HepG2 (cell line): Measurements from ENCODE around the gene TSEN34. TPM values are rescaled to one million over a fixed set of nuclear protein-coding genes. Genes with fewer than 3 reads are reported as not detected.

Source experiments
- EED ChIP-seq: sonication (generic); formaldehyde crosslinking; IDR thresholded peaks from 2 replicates; pipeline ENCODE4 v1.5.0; 2020; ENCODE audit warnings: mild to moderate bottlenecking, missing genetic modification reagents
- ETV5 ChIP-seq: IDR thresholded peaks from 2 replicates; pipeline ENCODE4 v1.6.1; 2018; ENCODE audit warnings: missing biosample characterization, missing genetic modification reagents, inconsistent platforms, borderline replicate concordance
- FOSL2 ChIP-seq: sonication (generic); formaldehyde crosslinking; IDR thresholded peaks from 2 replicates; pipeline ENCODE4 v1.4.0; 2020; ENCODE audit warnings: missing genetic modification reagents
- HOXA3 ChIP-seq: sonication (generic); formaldehyde crosslinking; IDR thresholded peaks from 2 replicates; pipeline ENCODE4 v1.5.0; 2020; ENCODE audit warnings: missing genetic modification reagents
- KAT8 ChIP-seq: IDR thresholded peaks from 2 replicates; pipeline ENCODE4 v1.6.1; 2016; ENCODE audit warnings: missing genetic modification reagents, missing compliant biosample characterization
- KMT2B ChIP-seq: IDR thresholded peaks from 2 replicates; pipeline ENCODE4 v1.6.1; 2016; ENCODE audit warnings: missing genetic modification reagents, missing compliant biosample characterization
- MXD4 ChIP-seq: IDR thresholded peaks from 2 replicates; pipeline ENCODE4 v1.6.1; 2016; ENCODE audit warnings: mild to moderate bottlenecking, missing biosample characterization, missing genetic modification reagents
- NCOR1 ChIP-seq: fragments of 200-600 bp; sonication (generic); IDR thresholded peaks from 2 replicates; pipeline ENCODE4 v1.7.0; 2017; ENCODE audit warnings: antibody characterized with exemption, low read length, borderline replicate concordance
- PHF5A ChIP-seq: IDR thresholded peaks from one replicate; pipeline ENCODE4 v1.6.1; 2018; ENCODE audit warnings: low read depth, missing genetic modification reagents; ENCODE audit not compliant: unreplicated experiment
- POLR2AphosphoS5 ChIP-seq: IDR thresholded peaks from 2 replicates; pipeline ENCODE4 v1.6.1; 2012; ENCODE audit warnings: low read depth, low read length
- SSRP1 ChIP-seq: IDR thresholded peaks from 2 replicates; pipeline ENCODE4 v1.6.1; 2016; ENCODE audit warnings: control low read depth
- TEAD2 ChIP-seq: sonication (generic); formaldehyde crosslinking; IDR thresholded peaks from 2 replicates; pipeline ENCODE4 v1.9.0; 2021; ENCODE audit warnings: missing genetic modification reagents
- TEAD3 ChIP-seq: optimal IDR thresholded peaks from 2 replicates; pipeline ENCODE3; 2016; ENCODE audit warnings: borderline replicate concordance
- ZMAT3 ChIP-seq: sonication (generic); formaldehyde crosslinking; conservative IDR thresholded peaks from 2 replicates; pipeline ENCODE4 v1.7.0; 2021; ENCODE audit warnings: missing genetic modification reagents
- ZMYM3 ChIP-seq: sonication (generic); formaldehyde crosslinking; IDR thresholded peaks from 2 replicates; pipeline ENCODE4 v1.5.1; 2020; ENCODE audit warnings: mild to moderate bottlenecking, missing genetic modification reagents
- polyA plus RNA-seq, 8 experiments: library from polyadenylated mRNA; depleted of rRNA in 3 of 8; stranded (reverse) in 7 of 8; unstranded in 1 of 8; fragments of >200 nt; fragmentation: Illumina TruSeq in 4 of 8; extraction: Trizol in 4 of 8; gene quantifications; 2 replicates each; pipeline versions ENCODE4 v1.2.1 to v1.2.3, GENCODE V29; 2011 to 2016; ENCODE audit warnings: low read depth in 4 of 8, missing spikeins in 1 of 8, mixed read lengths in 1 of 8; ENCODE audit not compliant: insufficient read depth in 1 of 8
- total RNA-seq, 5 experiments: library from RNA; depleted of rRNA; stranded (reverse); fragments of >200 nt; fragmentation: Illumina TruSeq; extraction: Trizol; gene quantifications; 2 replicates each; pipeline ENCODE4 v1.2.3, GENCODE V29; 2016; ENCODE audit warnings: low read depth in 1 of 5
- TF ChIP-seq, protein P1 (sequence below), 2 experiments: sonication (generic) in 1 of 2; formaldehyde crosslinking in 1 of 2; IDR thresholded peaks; 2 replicates each; pipeline versions ENCODE4 v1.4.0 to v1.6.1; 2016 to 2020; ENCODE audit warnings: borderline replicate concordance in 1 of 2, low read depth in 1 of 2, mild to moderate bottlenecking in 1 of 2, missing genetic modification reagents in 1 of 2
- TF ChIP-seq, protein P2 (sequence below): sonication (generic); formaldehyde crosslinking; IDR thresholded peaks from 2 replicates; pipeline ENCODE4 v1.8.0; 2022; ENCODE audit warnings: low read depth, missing genetic modification reagents
- TF ChIP-seq, protein P3 (sequence below): IDR thresholded peaks from 2 replicates; pipeline ENCODE4 v1.6.1; 2016
- TF ChIP-seq, protein P4 (sequence below): IDR thresholded peaks from 2 replicates; pipeline ENCODE4 v1.6.1; 2016; ENCODE audit warnings: mild to moderate bottlenecking
- TF ChIP-seq, protein P5 (sequence below): sonication (generic); formaldehyde crosslinking; IDR thresholded peaks from 2 replicates; pipeline ENCODE4 v1.5.0; 2020; ENCODE audit warnings: mild to moderate bottlenecking, missing genetic modification reagents

Gene TSEN34
- total and polyA plus RNA-seq, 2 of the 13 experiments (the other 11 are each of a cell fraction or from before 2014, with no cell fraction given), result 55.1 to 65.4 TPM

DNA sequence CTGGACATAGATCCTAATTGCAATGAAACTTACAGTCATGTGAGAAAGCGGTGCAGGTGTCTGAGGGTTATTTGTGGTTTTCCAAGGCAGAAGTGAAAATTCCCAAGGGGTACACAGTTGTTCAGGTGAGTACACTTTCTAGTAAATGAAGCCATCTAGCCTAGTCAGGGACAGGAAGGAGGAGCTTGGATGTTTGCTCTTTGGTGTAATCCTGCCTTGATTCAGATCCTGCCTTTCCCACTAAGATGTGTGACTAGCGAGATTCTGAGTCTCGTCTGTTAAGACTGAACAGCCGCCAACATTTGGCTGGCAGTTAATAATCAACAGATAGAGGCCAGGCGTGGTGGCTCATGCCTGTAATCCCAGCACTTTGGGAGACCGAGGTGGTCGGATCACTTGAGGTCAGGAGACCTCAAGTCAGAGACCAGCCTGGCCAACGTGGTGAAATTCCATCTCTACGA, 12.1 kb downstream of the TSEN34 start (continued):
- TF ChIP-seq FOSL2 (peak; percentile 34), SSRP1 (CRISPR knock-in tag) (no peak; the same call in 1 of the 2 replicates), KAT8 (CRISPR knock-in tag) (0 out of 2 replicates have a peak, but pooled peaks have one; percentile 25), NCOR1 (no peak), KMT2B (no peak), TEAD3 (CRISPR knock-in tag) (peak; percentile 16), EED (CRISPR knock-in tag) (no peak), PHF5A (CRISPR knock-in tag) (peak; percentile 48), ETV5 (CRISPR knock-in tag) (peak; percentile 41; the same call in 1 of the 2 replicates), ZMYM3 (no peak), ZMAT3 (CRISPR knock-in tag) (no peak), TEAD2 (CRISPR knock-in tag) (no peak), POLR2AphosphoS5 (peak; percentile 19; the same call in 1 of the 2 replicates), HOXA3 (CRISPR knock-in tag) (0 out of 2 replicates have a peak, but pooled peaks have one; percentile 26), MXD4 (no peak)
- TF ChIP-seq, protein P1, sequence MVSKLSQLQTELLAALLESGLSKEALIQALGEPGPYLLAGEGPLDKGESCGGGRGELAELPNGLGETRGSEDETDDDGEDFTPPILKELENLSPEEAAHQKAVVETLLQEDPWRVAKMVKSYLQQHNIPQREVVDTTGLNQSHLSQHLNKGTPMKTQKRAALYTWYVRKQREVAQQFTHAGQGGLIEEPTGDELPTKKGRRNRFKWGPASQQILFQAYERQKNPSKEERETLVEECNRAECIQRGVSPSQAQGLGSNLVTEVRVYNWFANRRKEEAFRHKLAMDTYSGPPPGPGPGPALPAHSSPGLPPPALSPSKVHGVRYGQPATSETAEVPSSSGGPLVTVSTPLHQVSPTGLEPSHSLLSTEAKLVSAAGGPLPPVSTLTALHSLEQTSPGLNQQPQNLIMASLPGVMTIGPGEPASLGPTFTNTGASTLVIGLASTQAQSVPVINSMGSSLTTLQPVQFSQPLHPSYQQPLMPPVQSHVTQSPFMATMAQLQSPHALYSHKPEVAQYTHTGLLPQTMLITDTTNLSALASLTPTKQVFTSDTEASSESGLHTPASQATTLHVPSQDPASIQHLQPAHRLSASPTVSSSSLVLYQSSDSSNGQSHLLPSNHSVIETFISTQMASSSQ (IDR thresholded peaks at IDR 0.05; ENCODE audit: low read depth), result peak; percentile 77
- TF ChIP-seq, protein P1 (CRISPR knock-in tag; IDR thresholded peaks at IDR 0.05; ENCODE audit: borderline replicate concordance), result peak; percentile 81
- TF ChIP-seq, protein P2, sequence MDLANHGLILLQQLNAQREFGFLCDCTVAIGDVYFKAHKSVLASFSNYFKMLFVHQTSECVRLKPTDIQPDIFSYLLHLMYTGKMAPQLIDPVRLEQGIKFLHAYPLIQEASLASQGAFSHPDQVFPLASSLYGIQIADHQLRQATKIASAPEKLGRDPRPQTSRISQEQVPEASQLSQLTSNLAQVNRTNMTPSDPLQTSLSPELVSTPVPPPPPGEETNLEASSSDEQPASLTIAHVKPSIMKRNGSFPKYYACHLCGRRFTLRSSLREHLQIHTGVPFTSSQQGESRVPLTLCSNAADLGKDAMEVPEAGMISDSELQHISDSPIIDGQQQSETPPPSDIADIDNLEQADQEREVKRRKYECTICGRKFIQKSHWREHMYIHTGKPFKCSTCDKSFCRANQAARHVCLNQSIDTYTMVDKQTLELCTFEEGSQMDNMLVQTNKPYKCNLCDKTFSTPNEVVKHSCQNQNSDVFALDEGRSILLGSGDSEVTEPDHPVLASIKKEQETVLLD (CRISPR knock-in tag), result no peak
- TF ChIP-seq, protein P3, sequence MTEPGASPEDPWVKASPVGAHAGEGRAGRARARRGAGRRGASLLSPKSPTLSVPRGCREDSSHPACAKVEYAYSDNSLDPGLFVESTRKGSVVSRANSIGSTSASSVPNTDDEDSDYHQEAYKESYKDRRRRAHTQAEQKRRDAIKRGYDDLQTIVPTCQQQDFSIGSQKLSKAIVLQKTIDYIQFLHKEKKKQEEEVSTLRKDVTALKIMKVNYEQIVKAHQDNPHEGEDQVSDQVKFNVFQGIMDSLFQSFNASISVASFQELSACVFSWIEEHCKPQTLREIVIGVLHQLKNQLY (CRISPR knock-in tag), result no peak
- TF ChIP-seq, protein P4, sequence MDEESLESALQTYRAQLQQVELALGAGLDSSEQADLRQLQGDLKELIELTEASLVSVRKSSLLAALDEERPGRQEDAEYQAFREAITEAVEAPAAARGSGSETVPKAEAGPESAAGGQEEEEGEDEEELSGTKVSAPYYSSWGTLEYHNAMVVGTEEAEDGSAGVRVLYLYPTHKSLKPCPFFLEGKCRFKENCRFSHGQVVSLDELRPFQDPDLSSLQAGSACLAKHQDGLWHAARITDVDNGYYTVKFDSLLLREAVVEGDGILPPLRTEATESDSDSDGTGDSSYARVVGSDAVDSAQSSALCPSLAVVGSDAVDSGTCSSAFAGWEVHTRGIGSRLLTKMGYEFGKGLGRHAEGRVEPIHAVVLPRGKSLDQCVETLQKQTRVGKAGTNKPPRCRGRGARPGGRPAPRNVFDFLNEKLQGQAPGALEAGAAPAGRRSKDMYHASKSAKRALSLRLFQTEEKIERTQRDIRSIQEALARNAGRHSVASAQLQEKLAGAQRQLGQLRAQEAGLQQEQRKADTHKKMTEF (CRISPR knock-in tag), result no peak
- TF ChIP-seq, protein P5, sequence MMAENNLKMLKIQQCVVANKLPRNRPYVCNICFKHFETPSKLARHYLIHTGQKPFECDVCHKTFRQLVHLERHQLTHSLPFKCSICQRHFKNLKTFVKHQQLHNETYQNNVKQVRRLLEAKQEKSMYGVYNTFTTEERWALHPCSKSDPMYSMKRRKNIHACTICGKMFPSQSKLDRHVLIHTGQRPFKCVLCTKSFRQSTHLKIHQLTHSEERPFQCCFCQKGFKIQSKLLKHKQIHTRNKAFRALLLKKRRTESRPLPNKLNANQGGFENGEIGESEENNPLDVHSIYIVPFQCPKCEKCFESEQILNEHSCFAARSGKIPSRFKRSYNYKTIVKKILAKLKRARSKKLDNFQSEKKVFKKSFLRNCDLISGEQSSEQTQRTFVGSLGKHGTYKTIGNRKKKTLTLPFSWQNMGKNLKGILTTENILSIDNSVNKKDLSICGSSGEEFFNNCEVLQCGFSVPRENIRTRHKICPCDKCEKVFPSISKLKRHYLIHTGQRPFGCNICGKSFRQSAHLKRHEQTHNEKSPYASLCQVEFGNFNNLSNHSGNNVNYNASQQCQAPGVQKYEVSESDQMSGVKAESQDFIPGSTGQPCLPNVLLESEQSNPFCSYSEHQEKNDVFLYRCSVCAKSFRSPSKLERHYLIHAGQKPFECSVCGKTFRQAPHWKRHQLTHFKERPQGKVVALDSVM (CRISPR knock-in tag), result peak; percentile 37; the same call in 1 of the 2 replicates
